ENCODE data around the gene PHF2. TPM values are rescaled to one million over a fixed set of nuclear protein-coding genes. Genes with fewer than 3 reads are reported as not detected.

Gene PHF2
- total and polyA plus RNA-seq, 2 of the 8 experiments (the other 6 are each of a cell fraction or from before 2014, with no cell fraction given), result 3.4 to 9.4 TPM

DNA sequence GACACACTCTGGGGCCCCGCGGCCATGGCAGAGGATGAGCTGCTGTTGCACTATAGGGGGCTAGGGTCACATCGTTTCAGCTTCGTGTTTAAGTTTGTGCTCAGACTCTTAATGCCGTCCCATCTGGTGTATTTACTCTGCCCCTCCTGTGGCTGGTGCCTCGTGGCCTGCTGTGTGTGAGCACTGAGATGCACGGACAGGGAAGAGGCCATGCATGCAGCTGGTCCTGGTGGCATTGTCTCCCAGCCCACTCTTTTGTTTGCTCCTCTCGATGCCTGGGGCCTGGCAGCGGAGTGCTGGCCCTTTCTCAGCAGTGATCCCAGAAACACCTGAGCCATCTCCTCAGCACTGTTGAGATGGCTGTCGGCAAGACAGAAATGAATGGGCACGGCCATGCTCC is 30.0 kb upstream of the PHF2 start:
- H2BK15ac ChIP-seq (ENCODE audit: low read length), result no peak overlapping the region
- FAIRE-seq, result no peak
- no peak overlapping the region for H3K56ac ChIP-seq (replicated peaks; ENCODE audit: insufficient read length, low read depth, low read length)
- CTCF ChIA-PET (ENCODE audit: partially characterized antibody), result interaction anchor here (1.0 to 3.3 kb wide), 3 partner anchors 10 to 41 kb away, joined by 3 to 9 read pairs (median 5); no protein-coding TSS in a partner anchor
- H3K9me3 ChIP-seq (ENCODE audit: insufficient read depth in 2 of 2, low read depth in 1 of 2, low read length in 1 of 2), result no peaks in the 10 kb centered on the region
- no peak for DNase-seq (ENCODE audit: low read depth in 1 of 2, low spot score in 2 of 2)
- no peak overlapping the region for H4K5ac ChIP-seq (ENCODE audit: insufficient read length, low read depth, low read length)
- H2BK120ac ChIP-seq (replicated peaks; ENCODE audit: low read depth, low read length), result no peak overlapping the region
- no peaks in the 10 kb centered on the region for H3K4me1 ChIP-seq (replicated peaks in 1 of 4; ENCODE audit: control insufficient read depth in 3 of 4, insufficient read depth in 4 of 4, low read length in 3 of 4)
- no peak overlapping the region for H3K23ac ChIP-seq (ENCODE audit: insufficient read length)
- H3K4me3 ChIP-seq (ENCODE audit: extremely low read depth in 1 of 4, insufficient read depth in 2 of 4, low read depth in 3 of 4, low read length in 4 of 4), result no peak overlapping the region
- peaks cover 5% of the 10 kb centered on the region; the same call in 1 of the 2 replicates for H3K79me1 ChIP-seq (ENCODE audit: low read depth, low read length)
- H2BK12ac ChIP-seq (ENCODE audit: low read depth, low read length), result no peak overlapping the region
- no peak overlapping the region for H3K27ac ChIP-seq (ENCODE audit: low read depth, low read length)
- no peak overlapping the region for H2AFZ ChIP-seq (ENCODE audit: low read length)
- no peak overlapping the region for H4K8ac ChIP-seq (ENCODE audit: extremely low read depth, insufficient read depth, low read length)
- TF ChIP-seq TBP (IDR thresholded peaks at IDR 0.05; ENCODE audit: low read depth, low read length), result no peak
- TF ChIP-seq RBBP5 (IDR thresholded peaks at IDR 0.05; ENCODE audit: borderline replicate concordance, low read depth, low read length), result no peak
- no peak for TF ChIP-seq RAD21 (IDR thresholded peaks at IDR 0.05 in 1 of 2, conservative IDR thresholded peaks at IDR 0.05 in 1 of 2; ENCODE audit: low read depth in 2 of 2, low read length in 2 of 2)
- TF ChIP-seq CEBPB (IDR thresholded peaks at IDR 0.05; ENCODE audit: low read depth, low read length), result no peak
- TF ChIP-seq HDAC2 (IDR thresholded peaks at IDR 0.05; ENCODE audit: borderline replicate concordance in 1 of 2, low read depth in 2 of 2, low read length in 2 of 2), result no peak
- TF ChIP-seq JUND (IDR thresholded peaks at IDR 0.05; ENCODE audit: low read length), result no peak
- no peak for TF ChIP-seq TAF1 (IDR thresholded peaks at IDR 0.05; ENCODE audit: low read depth, low read length)
- POLR2A ChIA-PET (ENCODE audit: partially characterized antibody), result interaction anchor here (1.4 kb wide), 1 partner anchor 96 kb away, joined by 3 read pairs; no protein-coding TSS in a partner anchor
- H2AK5ac ChIP-seq (ENCODE audit: low read depth, low read length), result no peak overlapping the region
- no peaks in the 10 kb centered on the region; a peak in 1 of 4 replicates for H3K79me2 ChIP-seq (ENCODE audit: control insufficient read depth in 1 of 2, insufficient read depth in 2 of 2, low read length in 2 of 2)
- peaks cover 3 to 10% (median 9%) of the 10 kb centered on the region in 4 experiments; a peak in 6 of 8 replicates for H3K36me3 ChIP-seq (ENCODE audit: control insufficient read depth in 2 of 4, insufficient read depth in 4 of 4, low read length in 3 of 4)
- H3K18ac ChIP-seq (ENCODE audit: extremely low read depth, low read length), result no peak overlapping the region
- no peak overlapping the region for H2BK5ac ChIP-seq (ENCODE audit: low read depth, low read length)
- H3K27me3 ChIP-seq (replicated peaks in 1 of 4; ENCODE audit: control insufficient read depth in 3 of 4, extremely low read depth in 1 of 4, insufficient read depth in 3 of 4, low read length in 3 of 4), result no peaks in the 10 kb centered on the region
- H3K14ac ChIP-seq (ENCODE audit: insufficient read length), result no peak overlapping the region
- H3K4me2 ChIP-seq (ENCODE audit: insufficient read depth in 1 of 2, low read depth in 2 of 2, low read length in 2 of 2), result no peak overlapping the region
- no peak overlapping the region for H3K4ac ChIP-seq (replicated peaks; ENCODE audit: insufficient read length, low read depth, low read length)
- peaks cover 0 to 7% of the 10 kb centered on the region in 2 experiments for H4K20me1 ChIP-seq (replicated peaks in 1 of 2; ENCODE audit: control insufficient read depth in 1 of 2, insufficient read depth in 2 of 2, low read length in 2 of 2)
- no peak overlapping the region for H4K91ac ChIP-seq (replicated peaks; ENCODE audit: insufficient read length, low read length)
- no peak overlapping the region; a peak in 1 of 7 replicates for H3K9ac ChIP-seq (replicated peaks in 1 of 4; ENCODE audit: extremely low read depth in 1 of 4, low read depth in 3 of 4, low read length in 3 of 4)
- H3K23me2 ChIP-seq (ENCODE audit: low read depth, low read length), result no peaks in the 10 kb centered on the region
- WGBS, 2 experiments (ENCODE audit: extremely low coverage in 1 of 2, insufficient coverage in 1 of 2, insufficient read length in 1 of 2, insufficient replicate concordance in 2 of 2, low coverage in 1 of 2, low lambda C conversion rate in 2 of 2, missing lambda C conversion rate in 1 of 2), result 91% methylated on average over 11 of the region's 11 CpGs; no CpG with 5 or more reads in 1 of the 2 experiments
- no peak overlapping the region for H2BK20ac ChIP-seq (ENCODE audit: low read length)

Data from H1 (cell line).